Stomach (tissue), 9 donors: ENCODE results near the gene CYP3A5. TPM values are rescaled to one million over a fixed set of nuclear protein-coding genes. Genes with fewer than 3 reads are reported as not detected.
"Not testable (repeated sequence)": the region's sequence is repeated elsewhere in the genome, so short reads cannot be mapped to it uniquely, and the experiment has no call there.

ENCODE experiments used
- DNase-seq, 2 donors: peaks; one replicate each; pipeline versions ENCODE4 v3.0.0 to v3.0.0-alpha.2; 2013 to 2019
- H3K27ac ChIP-seq, 5 donors: fragments of 200-600 bp in 4 of 5; sonication (generic) in 4 of 5; one replicate each; pipeline ENCODE4 v1.5.1; 2013 to 2019; ENCODE audit warnings: mild to moderate bottlenecking in 1 of 5, moderate library complexity in 1 of 5
- H3K27me3 ChIP-seq, 3 donors: fragments of 200-600 bp; sonication (generic); one replicate each; pipeline ENCODE4 v1.5.1; 2017 to 2019; ENCODE audit warnings: mixed run types in 1 of 3
- H3K36me3 ChIP-seq, 4 donors: fragments of 200-600 bp; sonication (generic); 1 replicate in 3 of 4; 2 replicates in 1 of 4; pipeline ENCODE4 v1.5.1; 2016 to 2019
- H3K4me1 ChIP-seq, 4 donors: fragments of 200-600 bp; sonication (generic); one replicate each; pipeline ENCODE4 v1.5.1; 2016 to 2019
- H3K4me3 ChIP-seq, 4 donors: fragments of 200-600 bp; sonication (generic) in 3 of 4; one replicate each; pipeline ENCODE4 v1.5.1; 2016 to 2019; ENCODE audit warnings: mild to moderate bottlenecking in 1 of 4
- H3K9me3 ChIP-seq, 4 donors: fragments of 200-600 bp; sonication (generic); one replicate each; pipeline ENCODE4 v1.5.1; 2016 to 2019
- CTCF ChIP-seq, 7 experiments: fragments of 450-650 bp in 4 of 7; fragments of 200-600 bp in 3 of 7; sonication (generic) in 3 of 7; IDR thresholded peaks; one replicate each; pipeline ENCODE4 v1.5.1; 2016 to 2019; ENCODE audit warnings: antibody characterized with exemption in 7 of 7, control low read depth in 2 of 7, mild to moderate bottlenecking in 1 of 7
- EP300 ChIP-seq: sonication (generic); formaldehyde crosslinking; IDR thresholded peaks from one replicate; pipeline ENCODE4 v1.6.1; 2017; ENCODE audit warnings: antibody characterized with exemption
- POLR2A ChIP-seq, 4 donors: fragments of 450-650 bp; IDR thresholded peaks; one replicate each; pipeline ENCODE4 v1.6.1; 2016; ENCODE audit warnings: antibody characterized with exemption in 4 of 4, control low read depth in 2 of 4, mild to moderate bottlenecking in 1 of 4, moderate library complexity in 1 of 4
- POLR2AphosphoS5 ChIP-seq, 3 donors: sonication (generic); formaldehyde crosslinking; IDR thresholded peaks; one replicate each; pipeline ENCODE4 v1.6.1; 2016; ENCODE audit warnings: antibody characterized with exemption in 3 of 3
- WGBS, 5 donors: extraction: QIAGEN DNeasy Blood & Tissue Kit in 3 of 5; methylation state at CpG; one replicate each; pipeline versions ENCODE4 v1.1.5 to v1.1.7; 2013 to 2018; 5-methylcytosine and 5-hydroxymethylcytosine counted together
- intact Hi-C: fragments of 100-400 bp; cut with DNase I; formaldehyde crosslinking; loops from one replicate; pipeline ENCODE4 v1.15.1; 2023; ENCODE audit warnings: low total_unique reads
- polyA plus RNA-seq, 3 donors: library from polyadenylated mRNA; stranded (reverse); fragments of 200-250 nt; gene quantifications; one replicate each; pipeline ENCODE4 v1.2.3, GENCODE V29; 2013
- total RNA-seq, 5 donors: library from RNA; depleted of rRNA; stranded (reverse); fragments of >200 nt; gene quantifications; one replicate each; pipeline versions ENCODE4 v1.1.0 to v1.2.3, GENCODE V29; 2014 to 2016
- donor health status: healthy with polysubstance abuse.
- donor health status: Bipolar disorder and iron deficiency.
- donor health status: healthy.

Gene CYP3A5
- total and polyA plus RNA-seq, 8 donors: 26.3 to 538 (median 141) TPM

- intact Hi-C loops: no loop called here
- DNase-seq: peak in 1 of 2 donors; percentile 30
These were observed 14.6 kb upstream of the CYP3A5 start for GRCh38 chr7:99694201-99694911.

GRCh38 chr7:99693427-99694200 lies 13.8 kb upstream of the CYP3A5 start:
- H3K27me3 ChIP-seq: no peaks in the 10 kb centered on the region
- peak overlapping the region in 4 of 5 donors; percentile 23 to 73 (median 42) for H3K27ac ChIP-seq
- 15 to 33% (median 22%) methylated on average over 8 to 9 of the region's 9 CpGs for WGBS, 5 donors
- DNase-seq: peak; percentile 66 to 87
- peaks cover 0 to 4% (median 0%) of the 10 kb centered on the region in 4 donors for H3K9me3 ChIP-seq
- no peak overlapping the region for H3K4me3 ChIP-seq
- TF ChIP-seq POLR2A (IDR thresholded peaks at IDR 0.05): no peak
- TF ChIP-seq CTCF (IDR thresholded peaks at IDR 0.05): no peak
- TF ChIP-seq POLR2AphosphoS5 (IDR thresholded peaks at IDR 0.05): peak in 2 of 3 donors; percentile 16 to 66
- peaks cover 8 to 17% (median 10%) of the 10 kb centered on the region in 4 donors for H3K4me1 ChIP-seq
- H3K36me3 ChIP-seq: no peaks in the 10 kb centered on the region
- intact Hi-C loops: no loop called here

More at GRCh38 chr7:99694201-99694911, 14.6 kb upstream of the CYP3A5 start:
- Histone ChIP-seq H3K4me3 (no peak overlapping the region), H3K27ac (peak overlapping the region in 2 of 5 donors; percentile 23 to 51), H3K27me3 (no peaks in the 10 kb centered on the region), H3K4me1 (peaks cover 8 to 17% (median 10%) of the 10 kb centered on the region in 4 donors), H3K36me3 (no peaks in the 10 kb centered on the region), H3K9me3 (peaks cover 0 to 4% (median 0%) of the 10 kb centered on the region in 4 donors)
- WGBS, 5 donors: 45 to 67% (median 58%) methylated on average over 5 of the region's 5 CpGs
- no peak for TF ChIP-seq POLR2AphosphoS5 (IDR thresholded peaks at IDR 0.05)
- no peak for TF ChIP-seq EP300
- TF ChIP-seq POLR2A (IDR thresholded peaks at IDR 0.05): no peak
- no peak for TF ChIP-seq CTCF (IDR thresholded peaks at IDR 0.05)

- no peak for DNase-seq
- H3K27me3 ChIP-seq: no peaks in the 10 kb centered on the region
- intact Hi-C loops: no loop called here
These were observed 13.3 kb upstream of the CYP3A5 start for GRCh38 chr7:99693100-99693426.

GRCh38 chr7:99692563-99692962 lies 12.8 kb upstream of the CYP3A5 start:
- DNase-seq, intact Hi-C loops, H3K27me3 ChIP-seq, H3K36me3 ChIP-seq, H3K9me3 ChIP-seq, H3K4me3 ChIP-seq: not testable (repeated sequence)
- Histone ChIP-seq H3K27ac (peak overlapping the region in 1 of 5 donors; percentile 51), H3K4me1 (peaks cover 8 to 17% (median 10%) of the 10 kb centered on the region in 4 donors)
- WGBS, 5 donors: 48 to 75% (median 67%) methylated on average over 6 of the region's 6 CpGs

More at GRCh38 chr7:99693100-99693426, 13.3 kb upstream of the CYP3A5 start:
- 20 to 47% (median 27%) methylated on average over 1 to 5 of the region's 5 CpGs for WGBS, 5 donors
- Histone ChIP-seq H3K9me3 (peaks cover 0 to 4% (median 0%) of the 10 kb centered on the region in 4 donors), H3K27ac (peak overlapping the region in 4 of 5 donors; percentile 23 to 73 (median 42)), H3K4me3 (no peak overlapping the region), H3K4me1 (peaks cover 8 to 17% (median 10%) of the 10 kb centered on the region in 4 donors), H3K36me3 (no peaks in the 10 kb centered on the region)
- TF ChIP-seq CTCF (IDR thresholded peaks at IDR 0.05): no peak
- TF ChIP-seq POLR2AphosphoS5 (IDR thresholded peaks at IDR 0.05): no peak
- no peak for TF ChIP-seq POLR2A (IDR thresholded peaks at IDR 0.05)
- TF ChIP-seq EP300: no peak

GRCh38 chr7:99691658-99692057 lies 11.9 kb upstream of the CYP3A5 start:
- H3K27me3 ChIP-seq, H3K27ac ChIP-seq, H3K36me3 ChIP-seq, intact Hi-C loops, H3K9me3 ChIP-seq, DNase-seq, H3K4me3 ChIP-seq: not testable (repeated sequence)
- peaks cover 8 to 17% (median 10%) of the 10 kb centered on the region in 4 donors for H3K4me1 ChIP-seq
- WGBS, 5 donors: 88 to 97% (median 95%) methylated on average over 1 of the region's 1 CpG

GRCh38 chr7:99690918-99691317 lies 11.1 kb upstream of the CYP3A5 start:
- H3K27ac ChIP-seq, H3K9me3 ChIP-seq, H3K36me3 ChIP-seq, H3K27me3 ChIP-seq, DNase-seq, H3K4me3 ChIP-seq, intact Hi-C loops: not testable (repeated sequence)
- 92 to 99% (median 98%) methylated on average over 3 to 4 of the region's 4 CpGs for WGBS, 5 donors
- H3K4me1 ChIP-seq: peaks cover 8 to 17% (median 10%) of the 10 kb centered on the region in 4 donors

GRCh38 chr7:99685871-99686608 lies 6.2 kb upstream of the CYP3A5 start:
- H3K4me3 ChIP-seq, H3K27ac ChIP-seq, H3K4me1 ChIP-seq, H3K36me3 ChIP-seq, H3K27me3 ChIP-seq, H3K9me3 ChIP-seq, intact Hi-C loops: not testable (repeated sequence)
- WGBS, 5 donors: 83 to 86% (median 85%) methylated on average over 13 to 14 of the region's 14 CpGs
- DNase-seq: peak in 1 of 2 donors; percentile 52
